ENCODE data around the gene TSHZ1.

The TSHZ1 gene

GRCh38 chr18:75228967-75229366 is 18.4 kb downstream of the TSHZ1 start:
- H3K4me3 ChIP-seq (ENCODE audit: low read depth, low read length) = no peak overlapping the region
- ChIA-PET POLR2A (no interaction called here), CTCF (no interaction called here)
- DNase-seq (ENCODE audit: low read depth, low spot score) = no peak
- TF ChIP-seq CTCF (IDR thresholded peaks at IDR 0.05; ENCODE audit: insufficient read depth, low read length, missing control alignments) = no peak

GRCh38 chr18:75229437-75229836 is 18.8 kb downstream of the TSHZ1 start:
- CTCF ChIA-PET = no interaction called here
- H3K4me3 ChIP-seq (ENCODE audit: low read depth, low read length) = no peak overlapping the region
- POLR2A ChIA-PET = no interaction called here
- TF ChIP-seq CTCF (IDR thresholded peaks at IDR 0.05; ENCODE audit: insufficient read depth, low read length, missing control alignments) = no peak
- no peak for DNase-seq (ENCODE audit: low read depth, low spot score)

GRCh38 chr18:75230163-75231052 is 19.8 kb downstream of the TSHZ1 start:
- ChIA-PET POLR2A (no interaction called here), CTCF (interaction anchor here (1.3 kb wide), 1 partner anchor 12 kb away, joined by 3 read pairs; no protein-coding TSS in a partner anchor)
- DNase-seq (ENCODE audit: low read depth, low spot score) = no peak
- no peak overlapping the region for H3K4me3 ChIP-seq (ENCODE audit: low read depth, low read length)
- no peak for TF ChIP-seq CTCF (IDR thresholded peaks at IDR 0.05; ENCODE audit: insufficient read depth, low read length, missing control alignments)

- CTCF ChIA-PET = interaction anchor here (1.3 kb wide), 1 partner anchor 13 kb away, joined by 3 read pairs; no protein-coding TSS in a partner anchor
- no peak overlapping the region for H3K4me3 ChIP-seq (ENCODE audit: low read depth, low read length)
- DNase-seq (ENCODE audit: low read depth, low spot score) = no peak
- TF ChIP-seq CTCF (IDR thresholded peaks at IDR 0.05; ENCODE audit: insufficient read depth, low read length, missing control alignments) = no peak
- POLR2A ChIA-PET = no interaction called here
Measured at GRCh38 chr18:75231053-75231406, 20.4 kb downstream of the TSHZ1 start.

- POLR2A ChIA-PET = no interaction called here
- no peak for TF ChIP-seq CTCF (IDR thresholded peaks at IDR 0.05; ENCODE audit: insufficient read depth, low read length, missing control alignments)
Measured at GRCh38 chr18:75234901-75235300, 24.3 kb downstream of the TSHZ1 start.

GRCh38 chr18:75235896-75236295 is 25.3 kb downstream of the TSHZ1 start:
- ChIA-PET POLR2A (no interaction called here), CTCF (no interaction called here)
- no peak for TF ChIP-seq CTCF (IDR thresholded peaks at IDR 0.05; ENCODE audit: insufficient read depth, low read length, missing control alignments)
- DNase-seq (ENCODE audit: low read depth, low spot score) = no peak
- no peak overlapping the region for H3K4me3 ChIP-seq (ENCODE audit: low read depth, low read length)

More at GRCh38 chr18:75234901-75235300, 24.3 kb downstream of the TSHZ1 start:
- no peak for DNase-seq (ENCODE audit: low read depth, low spot score)
- CTCF ChIA-PET = no interaction called here
- H3K4me3 ChIP-seq (ENCODE audit: low read depth, low read length) = no peak overlapping the region
